Activated CD8-positive, alpha-beta memory T cell treated with anti-CD3 and anti-CD28 coated beads, Interleukin-2, amount 50 U/mL, for 48 hours (primary cell): ENCODE data around the gene PLXNA4.

Experiments
- DNase-seq: peaks from one replicate; pipeline ENCODE4 v3.0.0-alpha.2; 2020

The PLXNA4 gene

DNA sequence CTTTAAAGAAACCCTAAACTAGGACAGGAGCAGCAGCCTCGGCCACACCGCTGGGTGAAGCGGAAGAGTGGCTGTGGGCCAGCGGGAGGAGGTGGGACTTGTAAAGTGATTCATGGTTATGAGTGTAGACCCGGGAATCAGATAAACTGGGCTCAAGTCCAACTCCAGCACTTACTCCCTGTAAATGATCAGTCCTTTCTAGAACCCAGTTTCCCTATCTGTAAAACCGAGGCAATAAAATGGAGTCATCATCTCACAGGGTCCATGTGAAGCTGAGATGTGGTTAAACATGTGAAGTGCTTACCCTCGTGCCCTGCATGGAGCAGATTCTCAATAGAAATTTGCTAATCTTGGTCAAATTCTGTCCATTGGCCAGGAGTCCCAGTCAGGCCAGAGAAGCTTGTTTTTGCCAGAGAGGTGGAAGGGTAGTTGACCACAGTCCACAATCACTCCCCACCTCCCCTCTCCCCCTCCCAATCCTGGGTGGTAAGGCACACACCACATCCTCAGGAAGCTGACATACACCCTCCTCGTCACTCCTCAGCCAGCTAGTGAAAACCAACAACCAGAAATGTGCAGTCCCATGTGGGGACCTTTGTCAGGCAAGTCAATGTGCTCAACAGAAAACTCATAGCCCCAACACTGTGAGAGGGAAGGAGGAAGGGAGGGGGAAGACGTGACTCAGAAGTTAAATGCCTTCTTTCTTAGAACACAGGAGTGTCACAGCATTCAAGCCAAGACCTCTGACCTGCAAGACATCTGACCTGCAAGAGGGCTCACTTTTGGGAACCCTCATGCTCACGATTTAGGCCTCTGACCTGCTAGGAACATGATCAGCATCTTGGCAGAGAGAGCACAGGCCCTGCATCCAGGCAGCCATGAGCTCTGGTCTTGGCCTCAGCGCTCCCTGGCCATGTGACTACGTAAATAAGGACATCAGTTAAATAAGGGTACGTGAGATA is 145.1 kb downstream of the PLXNA4 start:
- peak; percentile 69 for DNase-seq

DNA sequence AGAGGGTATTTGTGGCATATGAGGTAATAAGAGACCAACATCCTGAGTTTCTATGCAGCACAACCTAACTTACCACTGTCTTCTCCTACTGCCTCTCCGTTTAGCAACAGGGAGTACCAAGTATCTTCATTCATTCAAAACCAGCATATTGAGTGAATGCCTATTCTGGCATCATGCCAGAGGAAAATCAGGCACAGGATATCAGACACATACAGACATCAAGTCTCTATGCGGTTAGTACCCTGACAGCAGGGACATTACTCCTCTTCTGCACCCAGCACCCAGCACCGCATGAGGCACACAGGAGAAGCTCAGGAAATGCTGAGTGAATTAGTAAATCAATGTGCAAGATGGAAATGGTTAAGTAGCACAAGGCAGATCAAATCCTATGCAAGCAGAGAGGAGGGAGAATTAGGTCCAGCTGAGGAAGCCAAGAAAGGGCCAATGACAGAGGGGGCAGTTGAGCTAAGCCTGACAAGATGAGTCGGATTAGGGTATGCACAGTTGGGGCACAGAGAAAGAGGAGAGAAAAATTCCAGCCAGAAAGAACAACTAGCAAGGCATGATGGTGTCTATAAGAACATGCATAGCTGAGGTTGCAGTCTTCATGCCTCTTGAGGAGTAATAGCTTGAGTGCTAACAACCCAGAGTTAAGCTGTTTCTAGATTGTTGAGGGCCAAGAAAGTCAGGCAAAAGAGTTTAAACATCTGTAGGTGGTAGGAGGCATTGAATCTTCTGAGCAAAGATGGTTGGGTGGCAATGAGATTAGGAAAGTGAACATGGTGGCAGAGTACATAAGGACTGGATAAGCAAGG is 146.0 kb downstream of the PLXNA4 start:
- no peak for DNase-seq

DNA sequence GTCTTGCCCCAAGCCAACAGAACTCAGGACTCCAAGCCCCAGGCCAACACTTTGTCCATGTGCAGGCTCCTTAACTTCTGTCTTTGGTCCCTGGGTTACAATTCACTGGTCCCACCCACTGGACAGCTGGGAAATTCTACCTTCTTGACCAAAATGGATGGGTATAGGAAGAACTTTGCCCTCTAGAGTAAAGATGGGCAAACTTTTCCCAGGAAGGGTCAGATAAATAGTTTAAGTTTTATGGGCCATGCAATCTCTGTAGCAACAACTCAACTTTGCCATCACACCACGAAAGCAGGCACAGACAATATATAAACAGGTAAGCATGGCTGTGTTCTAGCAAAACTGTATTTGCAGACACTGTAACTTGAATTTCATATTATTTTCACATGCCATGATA is 147.1 kb downstream of the PLXNA4 start:
- no peak for DNase-seq

DNA sequence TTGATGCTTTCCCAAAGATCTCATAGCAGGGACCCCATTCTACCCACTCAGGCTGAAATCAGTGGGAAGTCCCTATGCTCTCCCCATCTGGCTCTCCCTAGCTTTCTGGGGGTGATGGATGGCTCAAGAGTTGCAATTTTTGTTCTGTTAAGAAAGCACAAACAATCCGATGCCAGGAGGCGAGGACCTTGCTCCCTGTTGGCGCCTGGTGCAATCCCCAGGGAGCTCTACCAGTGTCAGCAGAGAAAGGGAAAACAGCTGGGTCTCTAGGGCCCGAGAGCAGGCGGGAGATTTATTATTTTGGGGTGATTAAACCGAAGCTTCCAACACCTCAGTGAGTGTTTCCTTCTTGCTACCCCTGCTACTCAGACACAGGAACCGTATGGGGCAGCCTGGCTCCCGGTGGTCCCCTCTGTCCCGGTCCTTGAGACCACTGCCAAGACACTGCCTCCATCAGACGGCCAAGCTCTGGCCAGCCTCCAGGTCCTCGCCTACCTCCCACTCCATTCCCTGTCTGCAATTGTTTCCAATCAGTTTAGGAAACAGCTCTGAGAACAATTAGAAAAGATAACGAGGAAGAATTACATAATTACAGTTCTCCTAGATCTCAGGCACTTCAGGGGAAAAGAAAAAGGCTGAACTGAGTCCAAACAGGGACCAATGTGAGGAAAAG is 147.9 kb downstream of the PLXNA4 start:
- DNase-seq = no peak

DNA sequence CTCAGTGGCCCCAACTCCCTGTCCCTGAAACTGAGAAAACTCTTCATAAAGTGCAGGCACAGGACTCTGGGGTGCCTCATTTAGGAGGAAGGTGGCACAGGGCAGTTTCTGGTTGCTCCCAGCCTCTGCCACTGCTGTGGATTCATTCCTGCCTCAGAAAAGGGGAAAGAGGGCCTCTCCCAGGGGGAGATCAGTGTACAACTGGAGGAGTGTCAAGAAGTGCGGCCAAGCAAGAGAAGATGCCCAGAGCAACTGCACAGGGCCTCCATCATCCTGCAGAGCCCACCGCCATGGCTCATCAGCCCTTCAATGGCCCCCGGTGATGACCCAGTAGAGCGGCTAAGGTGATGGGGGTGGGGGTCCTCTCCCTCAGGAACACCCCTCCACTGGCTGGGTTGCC is 150.3 kb downstream of the PLXNA4 start:
- no peak for DNase-seq

DNA sequence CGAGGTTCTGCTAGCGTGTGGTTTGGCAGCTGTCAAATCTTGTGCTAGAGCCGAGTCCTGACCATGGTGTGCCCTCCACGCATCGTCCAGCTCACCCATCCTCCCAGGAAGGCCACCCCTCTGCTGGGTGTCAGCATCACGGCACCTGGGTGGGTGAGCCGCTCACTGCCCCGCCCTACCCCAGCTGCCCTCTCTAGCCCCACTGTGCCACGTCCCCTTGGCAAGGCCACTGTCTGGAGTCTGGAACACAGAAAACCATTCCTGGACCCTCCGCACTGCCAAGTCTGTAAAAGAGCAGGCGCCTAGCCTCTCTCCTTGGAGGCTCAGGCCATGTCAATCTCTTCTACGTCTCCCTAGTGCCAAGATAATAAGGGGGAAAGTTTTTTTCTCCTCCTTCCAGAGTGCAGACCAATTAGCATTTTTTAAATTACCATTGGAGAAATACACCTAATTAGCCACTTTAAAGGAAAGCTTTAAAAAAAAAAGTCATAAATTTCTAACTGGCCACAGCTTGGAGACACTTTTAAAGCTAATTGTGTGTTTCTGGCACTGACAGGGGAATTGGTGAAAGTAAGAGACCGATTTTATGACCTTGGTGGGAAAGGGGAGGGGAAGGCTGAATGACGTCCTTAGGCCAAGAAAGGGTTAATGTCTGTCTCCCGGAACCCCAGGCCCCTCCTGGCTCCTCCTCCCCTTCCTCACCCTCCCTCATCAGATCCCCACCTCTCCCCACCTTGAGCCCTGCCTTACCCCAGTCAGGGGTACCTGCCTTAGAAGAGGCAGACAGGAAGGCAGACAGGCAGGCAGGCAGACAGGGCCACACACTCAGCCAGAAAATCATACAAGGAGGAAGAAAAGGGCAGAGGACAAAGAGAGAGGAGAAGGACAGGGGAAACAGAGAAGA is 151.2 kb downstream of the PLXNA4 start:
- no peak for DNase-seq

DNA sequence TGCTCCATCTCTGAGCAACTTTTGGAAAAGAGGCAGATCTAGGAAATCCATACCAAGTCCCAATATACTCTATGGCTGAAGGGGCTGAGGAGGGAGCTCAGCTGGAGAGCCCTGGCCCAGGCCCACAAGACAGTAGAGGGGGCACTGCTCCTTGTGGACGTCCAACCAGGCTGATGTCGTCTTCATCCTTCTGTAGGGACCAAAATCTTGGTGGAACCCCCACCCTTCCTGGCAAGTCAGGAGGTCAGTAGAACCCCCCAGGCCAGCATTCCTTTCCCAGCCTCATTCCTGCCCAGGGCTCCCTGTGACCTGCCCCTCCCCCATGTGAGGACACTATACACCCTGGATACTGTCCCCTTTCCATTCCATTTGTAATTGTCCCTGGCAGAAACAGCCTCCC is 152.0 kb downstream of the PLXNA4 start:
- DNase-seq = no peak

DNA sequence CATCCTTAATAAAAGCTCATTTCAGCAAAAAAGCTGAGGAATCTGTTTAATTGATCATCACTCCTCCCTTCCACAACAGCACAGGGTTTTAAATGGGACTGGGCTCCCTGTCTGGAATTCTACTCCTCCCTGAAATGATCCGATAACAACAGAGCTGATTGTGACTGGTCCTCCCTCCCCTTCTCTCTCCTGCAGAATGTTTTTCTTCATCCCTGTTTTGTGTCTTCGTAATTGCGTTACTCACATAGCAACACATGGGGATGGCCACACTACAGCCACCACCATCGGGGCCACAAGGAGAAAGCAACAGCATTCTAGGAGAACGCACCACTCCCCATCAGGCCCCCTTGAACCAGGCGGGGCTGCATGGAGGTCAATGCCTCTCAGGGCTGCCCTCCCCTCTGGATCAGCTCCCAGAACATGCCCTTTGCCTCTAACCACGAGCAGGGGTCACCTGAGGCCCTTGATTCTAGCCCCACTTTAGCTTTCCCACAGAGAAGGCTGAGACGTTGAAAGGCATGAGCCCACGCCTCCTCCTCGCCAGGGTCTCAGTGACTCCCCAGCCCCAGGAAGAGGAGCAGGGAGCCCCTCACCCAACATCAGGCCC is 152.6 kb downstream of the PLXNA4 start:
- DNase-seq = no peak

DNA sequence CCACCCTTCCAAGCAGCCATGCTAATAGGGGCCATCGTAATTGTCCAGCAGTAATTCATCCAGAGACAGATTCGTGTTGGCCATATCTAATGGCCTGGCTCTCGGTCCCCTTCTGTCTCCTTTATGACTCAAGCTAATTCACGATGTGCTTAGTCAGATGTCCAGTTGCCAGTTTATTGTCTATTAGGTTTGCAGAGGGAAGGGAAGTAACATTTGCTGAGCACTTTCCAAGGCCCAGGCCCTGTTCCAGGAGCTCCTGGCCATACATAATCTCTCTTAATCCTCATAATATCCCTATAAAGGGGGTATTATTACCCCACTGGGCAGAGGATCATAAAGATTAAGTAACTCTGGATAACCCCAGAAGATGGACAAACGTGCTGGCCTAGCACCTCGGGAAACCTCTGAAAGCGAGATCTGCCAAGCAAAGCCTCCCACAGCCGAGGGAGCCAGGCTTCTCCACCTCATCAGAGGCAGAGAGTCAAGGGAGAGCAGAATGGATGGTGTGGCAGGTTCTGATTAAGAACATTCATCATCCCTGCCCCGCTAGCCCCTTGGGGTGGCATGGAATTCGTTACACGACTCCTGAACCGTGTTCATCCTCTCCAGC is 153.7 kb downstream of the PLXNA4 start:
- DNase-seq = no peak

DNA sequence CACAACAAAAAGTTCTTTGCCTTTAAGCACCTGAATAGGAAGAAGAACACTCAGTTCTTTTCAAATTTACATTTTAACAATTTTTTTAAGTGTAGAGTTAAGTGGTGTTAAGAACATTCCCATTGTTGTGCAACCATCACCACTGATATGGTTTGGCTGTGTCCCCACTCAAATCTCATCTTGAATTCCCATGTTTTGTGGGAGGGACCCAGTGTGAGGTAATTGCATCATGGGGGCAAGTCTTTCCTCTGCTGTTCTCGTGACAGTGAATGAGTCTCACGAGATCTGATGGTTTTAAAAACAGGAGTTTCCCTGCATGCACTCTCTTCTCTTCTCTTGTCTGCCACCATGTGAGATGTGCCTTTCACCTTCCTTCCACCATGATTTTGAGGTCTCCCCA is 155.7 kb downstream of the PLXNA4 start:
- no peak for DNase-seq

DNA sequence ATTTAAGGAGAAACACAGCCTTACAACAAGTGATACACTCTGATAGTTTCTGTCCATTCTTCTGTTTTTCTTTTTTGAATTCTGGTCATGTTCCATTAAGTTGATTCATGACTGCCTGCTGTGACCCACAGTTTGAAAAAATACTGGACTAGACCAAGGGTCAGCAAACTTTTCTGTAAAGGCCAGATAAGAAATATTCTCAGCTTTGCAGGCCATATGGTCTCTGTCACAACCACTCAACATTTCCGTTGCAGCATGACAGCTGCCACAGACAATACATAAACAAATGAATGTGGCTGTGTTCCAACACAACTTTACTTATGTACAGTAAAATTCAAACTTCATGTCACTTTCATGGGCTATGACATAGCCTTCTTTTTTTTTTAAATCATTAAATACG is 156.7 kb downstream of the PLXNA4 start:
- no peak for DNase-seq

DNA sequence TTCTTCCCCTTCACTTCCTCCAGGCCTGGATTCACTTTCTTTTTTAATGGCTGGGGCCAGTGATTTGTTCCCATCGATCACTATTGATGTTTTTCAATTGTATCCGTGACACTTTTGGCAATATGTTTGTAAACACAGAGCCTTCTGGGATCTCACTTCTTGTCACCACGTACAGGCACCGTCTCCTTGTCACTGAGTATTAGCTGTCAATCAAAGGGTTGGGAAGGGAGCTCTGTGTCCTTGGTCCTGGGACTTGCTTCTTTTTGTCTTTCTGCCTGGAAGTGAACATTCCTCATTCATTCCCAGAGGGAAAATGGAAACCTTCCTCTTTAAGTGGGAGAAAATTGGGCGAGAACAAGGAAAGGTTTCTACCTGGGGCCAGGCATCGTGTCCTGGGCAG is 157.4 kb downstream of the PLXNA4 start:
- DNase-seq = no peak

DNA sequence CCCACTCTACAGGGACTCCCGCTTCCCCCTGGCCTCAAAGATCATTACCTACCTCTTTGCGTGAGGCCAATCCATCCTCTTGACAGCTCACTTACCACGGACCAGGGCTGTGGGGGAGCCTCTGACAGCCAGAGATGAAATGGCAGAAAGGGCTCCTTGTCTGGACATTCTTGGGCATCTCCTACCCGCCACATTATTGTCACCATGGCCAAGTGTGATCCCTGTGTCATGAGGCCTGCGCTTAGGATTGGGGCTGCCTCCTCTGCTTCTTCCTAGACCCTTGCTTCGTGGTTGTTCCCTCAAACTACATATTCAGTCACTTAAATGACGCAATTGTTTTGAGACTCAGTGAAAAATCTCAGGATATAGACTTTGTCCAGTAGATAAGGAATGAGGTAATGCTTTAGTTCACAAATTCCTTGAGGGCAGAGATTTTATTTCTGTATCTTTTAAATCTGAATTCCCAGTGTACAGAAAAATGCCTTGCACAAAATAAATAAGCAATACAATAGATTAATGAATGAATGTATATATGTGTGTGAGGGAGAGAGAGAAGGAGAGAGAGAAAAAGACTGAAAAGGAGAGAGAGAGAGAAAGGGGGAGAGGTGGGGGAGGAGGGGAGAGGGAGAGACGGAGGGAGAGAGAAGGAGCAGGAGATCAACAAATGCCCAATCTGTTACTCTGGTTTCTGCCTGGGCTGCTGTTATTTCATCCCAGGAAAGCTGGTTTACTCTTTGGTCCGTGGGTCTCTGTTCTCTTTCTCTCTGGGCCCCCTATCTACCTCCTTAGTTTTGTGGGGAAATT is 159.0 kb downstream of the PLXNA4 start:
- no peak for DNase-seq

DNA sequence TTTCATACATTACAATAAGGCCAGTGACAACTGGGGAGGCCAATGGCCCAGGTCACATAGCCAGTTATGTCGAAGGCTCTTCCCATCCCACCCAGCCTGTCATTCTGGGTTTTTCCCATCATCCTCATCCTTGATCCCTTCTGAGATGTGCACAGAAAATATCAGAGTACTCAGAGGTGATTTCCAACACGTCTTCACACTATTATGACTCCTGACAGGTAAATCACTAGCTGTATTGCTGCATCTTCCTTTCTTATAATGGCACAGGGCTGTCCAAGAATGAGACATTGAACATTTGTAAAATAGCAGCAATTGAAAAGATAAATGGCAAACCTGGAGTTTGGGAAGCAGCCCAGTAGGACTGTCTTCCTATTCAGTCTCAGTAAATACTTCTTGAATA is 159.9 kb downstream of the PLXNA4 start:
- no peak for DNase-seq

DNA sequence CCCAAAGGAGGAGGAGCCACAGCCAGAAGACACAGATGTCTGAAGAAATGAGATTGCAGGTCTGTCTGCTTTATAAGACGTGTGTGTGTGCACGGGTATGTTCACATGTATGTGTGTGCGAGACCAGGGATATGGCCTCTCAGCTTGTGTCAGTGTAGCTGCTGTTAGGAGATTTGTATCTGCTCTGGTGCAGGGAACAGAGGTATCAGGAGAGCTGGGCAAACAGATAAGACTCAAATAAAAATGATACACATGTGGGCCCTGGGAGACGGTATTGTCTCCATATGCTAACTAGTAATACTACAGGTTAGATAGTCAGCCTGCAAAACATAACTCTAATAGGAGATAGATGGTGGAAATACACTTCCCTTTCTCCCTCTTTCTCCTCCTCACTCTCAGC is 161.0 kb downstream of the PLXNA4 start:
- no peak for DNase-seq

DNA sequence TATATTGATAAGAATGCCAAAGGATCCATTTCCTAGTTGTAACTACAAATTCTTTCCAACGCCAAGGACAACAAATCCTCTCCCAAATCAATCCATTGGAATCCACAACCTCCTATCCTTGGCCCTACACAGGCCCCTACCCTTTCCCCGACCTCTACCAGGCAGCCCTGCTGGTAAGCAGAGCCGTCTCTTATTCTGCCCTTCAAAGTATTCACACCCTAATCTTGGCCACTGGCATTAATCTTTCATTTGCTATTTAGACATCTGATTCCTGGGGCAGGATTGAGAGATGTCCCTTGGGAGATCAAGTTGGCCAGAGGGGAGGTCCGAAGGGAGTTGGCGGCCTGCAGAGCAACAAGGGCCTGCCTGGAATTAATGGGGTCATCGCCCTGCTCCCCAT is 161.4 kb downstream of the PLXNA4 start:
- no peak for DNase-seq

DNA sequence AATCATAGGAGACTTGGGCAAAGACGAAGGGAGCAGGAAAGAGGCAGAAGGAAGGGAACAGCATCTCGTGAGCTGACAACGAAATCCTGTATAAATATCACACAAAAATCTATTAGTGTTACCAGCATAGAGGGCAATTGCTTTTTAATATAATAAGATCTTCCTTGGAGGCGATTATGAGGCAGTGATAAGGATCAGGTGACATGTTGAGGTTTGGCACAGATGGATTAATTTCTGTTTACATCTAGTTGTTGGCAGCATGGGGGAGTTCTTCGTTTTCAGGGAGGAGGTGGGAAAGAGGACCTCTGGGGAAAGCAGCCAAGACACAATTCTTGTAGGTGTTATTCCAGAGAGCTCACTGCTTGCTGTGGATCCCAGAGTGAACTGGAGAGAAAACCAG is 163.8 kb downstream of the PLXNA4 start:
- DNase-seq = no peak

DNA sequence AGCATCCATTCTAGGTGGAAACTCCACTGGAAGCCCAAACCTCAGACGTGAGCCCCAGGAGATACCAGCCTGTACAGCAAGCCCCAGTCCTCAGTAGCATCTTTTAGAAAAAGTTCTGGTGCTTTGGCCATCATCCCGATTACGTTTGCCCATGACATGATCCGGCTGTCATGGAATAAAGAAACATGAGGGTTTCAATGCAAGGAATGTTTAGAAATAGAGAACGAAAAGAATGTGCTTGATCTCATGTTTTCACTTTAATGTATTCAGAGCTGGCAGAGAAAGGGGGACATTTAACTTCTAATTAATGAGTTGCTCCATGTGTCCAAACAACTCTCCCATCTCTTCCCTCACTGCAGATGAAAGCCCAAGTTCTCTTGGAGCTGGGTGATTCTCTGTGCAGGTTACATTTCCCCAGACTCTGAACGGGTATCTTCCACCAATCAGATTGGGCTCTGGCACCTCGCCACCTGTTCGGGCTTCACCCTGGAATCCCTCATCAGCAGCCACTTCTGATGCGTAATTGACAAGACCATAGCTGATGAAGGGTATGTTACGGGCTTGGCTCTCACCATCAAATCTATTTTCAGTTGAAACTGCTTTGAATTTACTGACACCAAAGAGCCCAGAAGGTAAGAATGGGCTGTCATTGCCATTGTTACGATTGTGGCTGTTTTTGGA is 165.3 kb downstream of the PLXNA4 start:
- DNase-seq = no peak

DNA sequence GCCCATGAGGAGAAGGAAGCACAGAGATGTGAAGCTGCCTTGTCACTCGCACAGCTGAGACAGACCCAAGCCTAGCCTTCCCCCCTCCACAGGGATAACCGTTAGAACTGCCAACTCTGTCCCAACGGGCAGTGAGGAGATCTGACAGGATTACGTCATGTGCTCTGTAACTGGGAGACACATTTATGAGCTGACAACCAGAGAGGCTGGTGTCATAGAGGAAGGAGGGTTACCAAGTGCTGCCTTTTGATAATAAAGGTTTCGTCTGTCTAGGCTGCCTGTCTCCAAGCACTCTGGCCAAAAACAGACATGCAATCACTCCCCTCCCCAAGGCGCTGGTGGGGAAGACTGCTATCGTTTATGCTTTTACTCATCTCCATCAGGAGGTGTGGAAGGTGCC is 165.9 kb downstream of the PLXNA4 start:
- DNase-seq = no peak

DNA sequence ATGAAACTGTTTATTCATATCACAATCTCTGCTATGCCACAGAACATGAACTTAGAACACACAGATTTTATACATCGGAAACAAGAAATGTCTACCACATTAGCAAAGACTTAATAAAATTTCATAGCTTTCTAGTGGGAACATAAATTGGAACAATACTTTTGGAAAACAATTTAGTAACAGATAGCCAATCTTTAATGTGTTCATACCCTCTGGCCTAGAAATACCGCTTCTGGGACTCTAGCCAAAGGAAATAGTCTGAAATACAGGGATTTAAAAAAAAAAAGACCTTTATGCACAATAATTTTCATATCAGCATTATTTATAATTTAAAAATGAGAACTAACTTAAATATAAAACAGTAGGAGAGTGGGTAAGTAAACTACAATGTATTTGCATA is 168.5 kb downstream of the PLXNA4 start:
- DNase-seq = no peak
